H9 (cell line): Measurements from ENCODE around the gene DOCK2. TPM values are rescaled to one million over a fixed set of nuclear protein-coding genes. Genes with fewer than 3 reads are reported as not detected.

Source experiments
- DNase-seq: peaks from one replicate; pipeline ENCODE4 v3.0.0-alpha.2; 2017
- H2AFZ ChIP-seq: one replicate; pipeline ENCODE4 v1.6.1; 2013; ENCODE audit warnings: mild to moderate bottlenecking, low read length, control low read depth, moderate library complexity
- H2AK5ac ChIP-seq: 2 replicates; pipeline ENCODE4 v1.6.1; 2013; ENCODE audit warnings: low read length, control low read depth, mixed read lengths; ENCODE audit not compliant: insufficient read length
- H2BK120ac ChIP-seq: one replicate; pipeline ENCODE4 v1.6.1; 2013; ENCODE audit warnings: low read depth, mild to moderate bottlenecking, low read length, control low read depth, inconsistent platforms; ENCODE audit not compliant: poor library complexity, severe bottlenecking
- H2BK12ac ChIP-seq: 2 replicates; pipeline ENCODE4 v1.6.1; 2013; ENCODE audit warnings: low read length, control low read depth, mixed read lengths, low read depth; ENCODE audit not compliant: insufficient read length
- H2BK15ac ChIP-seq: 2 replicates; pipeline ENCODE4 v1.6.1; 2013; ENCODE audit warnings: low read depth, low read length, control low read depth
- H2BK20ac ChIP-seq: one replicate; pipeline ENCODE4 v1.6.1; 2013; ENCODE audit warnings: low read depth, mild to moderate bottlenecking, low read length, control low read depth, inconsistent platforms; ENCODE audit not compliant: poor library complexity, severe bottlenecking
- H2BK5ac ChIP-seq: 2 replicates; pipeline ENCODE4 v1.6.1; 2013; ENCODE audit warnings: low read length, control low read depth, mixed read lengths; ENCODE audit not compliant: insufficient read length
- H3K14ac ChIP-seq: 2 replicates; pipeline ENCODE4 v1.6.1; 2013; ENCODE audit warnings: low read length, control low read depth; ENCODE audit not compliant: insufficient read depth
- H3K18ac ChIP-seq: 2 replicates; pipeline ENCODE4 v1.6.1; 2013; ENCODE audit warnings: low read depth, mild to moderate bottlenecking, mixed read lengths, low read length, control low read depth; ENCODE audit not compliant: insufficient read length
- H3K23ac ChIP-seq: 2 replicates; pipeline ENCODE4 v1.6.1; 2013; ENCODE audit warnings: low read length, control low read depth, mixed read lengths, low read depth; ENCODE audit not compliant: insufficient read length
- H3K23me2 ChIP-seq: 2 replicates; pipeline ENCODE4 v1.6.1; 2013; ENCODE audit warnings: low read depth, mild to moderate bottlenecking, mixed read lengths, low read length, control low read depth; ENCODE audit not compliant: insufficient read length, poor library complexity, severe bottlenecking
- H3K27ac ChIP-seq: 2 replicates; pipeline ENCODE4 v1.5.1; 2013; ENCODE audit warnings: low read length, control low read depth, mixed read lengths, low read depth; ENCODE audit not compliant: insufficient read length
- H3K27me3 ChIP-seq: 2 replicates; pipeline ENCODE4 v1.6.1; 2013; ENCODE audit warnings: low read length, control low read depth, inconsistent platforms; ENCODE audit not compliant: insufficient read depth
- H3K4ac ChIP-seq: 2 replicates; pipeline ENCODE4 v1.6.1; 2013; ENCODE audit warnings: low read depth, mild to moderate bottlenecking, control low read depth, inconsistent platforms, low read length, moderate library complexity
- H3K4me1 ChIP-seq: 2 replicates; pipeline ENCODE4 v1.6.1; 2013; ENCODE audit warnings: low read length, control low read depth, inconsistent platforms; ENCODE audit not compliant: insufficient read depth
- H3K4me2 ChIP-seq: 2 replicates; pipeline ENCODE4 v1.6.1; 2013; ENCODE audit warnings: low read length, control low read depth, mixed read lengths; ENCODE audit not compliant: insufficient read length, insufficient read depth
- H3K56ac ChIP-seq: 2 replicates; pipeline ENCODE4 v1.6.1; 2013; ENCODE audit warnings: low read depth, mild to moderate bottlenecking, mixed read lengths, low read length, control low read depth; ENCODE audit not compliant: insufficient read length
- H3K79me1 ChIP-seq: 2 replicates; pipeline ENCODE4 v1.6.1; 2013; ENCODE audit warnings: low read depth, mild to moderate bottlenecking, moderate library complexity, low read length, control low read depth, inconsistent platforms; ENCODE audit not compliant: insufficient read depth, poor library complexity, severe bottlenecking
- H3K79me2 ChIP-seq: 2 replicates; pipeline ENCODE4 v1.6.1; 2013; ENCODE audit warnings: low read length, control low read depth, inconsistent platforms; ENCODE audit not compliant: insufficient read depth
- H3K9ac ChIP-seq: 2 replicates; pipeline ENCODE4 v1.6.1; 2013; ENCODE audit warnings: low read length, control low read depth, mixed read lengths; ENCODE audit not compliant: insufficient read length; ENCODE audit errors: extremely low read depth
- H3K9me3 ChIP-seq: one replicate; pipeline ENCODE4 v1.6.1; 2013; ENCODE audit warnings: low read depth, low read length, inconsistent platforms; ENCODE audit not compliant: control insufficient read depth
- H3T11ph ChIP-seq: one replicate; pipeline ENCODE4 v1.6.1; 2013; ENCODE audit warnings: mild to moderate bottlenecking, low read length, control low read depth, inconsistent platforms
- H4K20me1 ChIP-seq: one replicate; pipeline ENCODE4 v1.6.1; 2013; ENCODE audit not compliant: control insufficient read depth, insufficient read length, insufficient read depth
- H4K5ac ChIP-seq: 2 replicates; pipeline ENCODE4 v1.6.1; 2013; ENCODE audit warnings: low read depth, mild to moderate bottlenecking, mixed read lengths, low read length, control low read depth; ENCODE audit not compliant: insufficient read length
- H4K8ac ChIP-seq: replicated peaks from 2 replicates; pipeline ENCODE4 v1.6.1; 2013; ENCODE audit warnings: low read length, control low read depth, mixed read lengths, low read depth; ENCODE audit not compliant: insufficient read length
- H4K91ac ChIP-seq: 2 replicates; pipeline ENCODE4 v1.6.1; 2013; ENCODE audit warnings: low read depth, mild to moderate bottlenecking, moderate library complexity, mixed read lengths, low read length, control low read depth; ENCODE audit not compliant: insufficient read length
- H3K27ac Mint-ChIP-seq, 3 experiments: 2 replicates in 2 of 3; 3 replicates in 1 of 3; pipeline ENCODE4 v1.8.0; 2020 to 2021; ENCODE audit warnings: mixed read lengths in 3 of 3, mild to moderate bottlenecking in 1 of 3, moderate library complexity in 1 of 3
- H3K27me3 Mint-ChIP-seq: 2 replicates; pipeline ENCODE4 v1.8.0; 2021; ENCODE audit warnings: low read depth, mild to moderate bottlenecking, moderate library complexity, mixed read lengths
- H3K36me3 Mint-ChIP-seq, 3 experiments: 2 replicates in 2 of 3; 3 replicates in 1 of 3; pipeline ENCODE4 v1.8.0; 2020 to 2021; ENCODE audit warnings: low read depth in 3 of 3, mixed read lengths in 3 of 3; ENCODE audit not compliant: insufficient read depth in 1 of 3
- H3K4me1 Mint-ChIP-seq, 2 experiments: 2 replicates each; pipeline ENCODE4 v1.8.0; 2020; ENCODE audit warnings: mixed read lengths in 2 of 2
- H3K4me3 Mint-ChIP-seq, 2 experiments: 2 replicates in 1 of 2; 3 replicates in 1 of 2; pipeline ENCODE4 v1.8.0; 2020 to 2021; ENCODE audit warnings: mild to moderate bottlenecking in 2 of 2, mixed read lengths in 2 of 2, moderate library complexity in 1 of 2
- H3K9me3 Mint-ChIP-seq, 2 experiments: 2 replicates in 1 of 2; 3 replicates in 1 of 2; pipeline ENCODE4 v1.8.0; 2020; ENCODE audit warnings: mild to moderate bottlenecking in 2 of 2, mixed read lengths in 2 of 2, moderate library complexity in 1 of 2
- WGBS: extraction: QIAGEN DNeasy Blood & Tissue Kit; methylation state at CpG from one replicate; pipeline ENCODE4 v1.1.7; 2013; ENCODE audit warnings: missing lambda C conversion rate, low lambda C conversion rate, mixed read lengths; ENCODE audit not compliant: insufficient read length; ENCODE audit errors: extremely low coverage; 5-methylcytosine and 5-hydroxymethylcytosine counted together
- total RNA-seq: library from RNA; stranded (reverse); gene quantifications from 2 replicates; pipeline ENCODE4 v1.2.1, GENCODE V29; 2021
- TF ChIP-seq, protein P1 (sequence below): fragments of 200-600 bp; sonication (generic); conservative IDR thresholded peaks from 3 replicates; pipeline ENCODE4 v1.8.0; 2021; ENCODE audit warnings: antibody characterized with exemption, mild to moderate bottlenecking

The DOCK2 gene
- total RNA-seq, 1 experiment from 2014 or later, result 7.8 TPM

DNA sequence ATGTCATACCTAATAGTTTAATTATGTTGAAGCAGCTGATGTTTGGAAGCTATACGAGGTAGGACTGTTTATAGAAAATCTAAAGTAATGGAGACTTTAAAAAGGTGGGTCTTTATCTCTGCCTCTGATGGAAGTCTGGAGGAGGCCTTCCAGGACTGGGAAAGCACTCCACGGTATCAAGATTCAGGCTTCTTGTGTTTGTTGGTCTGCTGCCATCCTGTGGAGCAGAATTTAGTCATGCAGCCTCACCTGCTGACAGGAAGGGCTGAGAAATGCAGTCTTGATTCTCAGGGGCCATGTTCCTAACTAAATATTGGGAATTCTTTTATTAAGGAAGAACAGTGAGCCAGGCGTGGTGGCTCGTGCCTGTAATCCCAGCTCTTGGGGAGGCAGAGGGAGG is 37.6 kb upstream of the DOCK2 start:
- no peaks in the 10 kb centered on the region for H3K79me1 ChIP-seq
- H2AFZ ChIP-seq, result no peak overlapping the region
- Mint-ChIP-seq H3K9me3 (no peaks in the 10 kb centered on the region; a peak in 1 of 5 replicates), H3K27ac (peak overlapping the region in 1 of 3 experiments; percentile 63; a peak in 1 of 7 replicates), H3K4me1 (no peaks in the 10 kb centered on the region), H3K36me3 (peaks cover 16 to 91% (median 84%) of the 10 kb centered on the region in 3 experiments; a peak in 6 of 7 replicates), H3K27me3 (no peaks in the 10 kb centered on the region), H3K4me3 (no peak overlapping the region)
- no peak overlapping the region for H3K56ac ChIP-seq
- H2BK15ac ChIP-seq, result no peak overlapping the region
- H2BK5ac ChIP-seq, result no peak overlapping the region
- no peaks in the 10 kb centered on the region for H3K4me1 ChIP-seq
- no peaks in the 10 kb centered on the region for H3K23me2 ChIP-seq
- no peak for DNase-seq
- H3K4me2 ChIP-seq, result no peak overlapping the region
- no peak overlapping the region for H3K23ac ChIP-seq
- H3K27ac ChIP-seq, result no peak overlapping the region
- no peaks in the 10 kb centered on the region for H3K9me3 ChIP-seq
- no peak overlapping the region for H4K5ac ChIP-seq
- TF ChIP-seq, protein P1, sequence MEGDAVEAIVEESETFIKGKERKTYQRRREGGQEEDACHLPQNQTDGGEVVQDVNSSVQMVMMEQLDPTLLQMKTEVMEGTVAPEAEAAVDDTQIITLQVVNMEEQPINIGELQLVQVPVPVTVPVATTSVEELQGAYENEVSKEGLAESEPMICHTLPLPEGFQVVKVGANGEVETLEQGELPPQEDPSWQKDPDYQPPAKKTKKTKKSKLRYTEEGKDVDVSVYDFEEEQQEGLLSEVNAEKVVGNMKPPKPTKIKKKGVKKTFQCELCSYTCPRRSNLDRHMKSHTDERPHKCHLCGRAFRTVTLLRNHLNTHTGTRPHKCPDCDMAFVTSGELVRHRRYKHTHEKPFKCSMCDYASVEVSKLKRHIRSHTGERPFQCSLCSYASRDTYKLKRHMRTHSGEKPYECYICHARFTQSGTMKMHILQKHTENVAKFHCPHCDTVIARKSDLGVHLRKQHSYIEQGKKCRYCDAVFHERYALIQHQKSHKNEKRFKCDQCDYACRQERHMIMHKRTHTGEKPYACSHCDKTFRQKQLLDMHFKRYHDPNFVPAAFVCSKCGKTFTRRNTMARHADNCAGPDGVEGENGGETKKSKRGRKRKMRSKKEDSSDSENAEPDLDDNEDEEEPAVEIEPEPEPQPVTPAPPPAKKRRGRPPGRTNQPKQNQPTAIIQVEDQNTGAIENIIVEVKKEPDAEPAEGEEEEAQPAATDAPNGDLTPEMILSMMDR, result no peak
- no peak overlapping the region for H2BK120ac ChIP-seq
- no peak overlapping the region for H2AK5ac ChIP-seq
- H3K9ac ChIP-seq, result no peak overlapping the region
- no peaks in the 10 kb centered on the region for H3K27me3 ChIP-seq
- H3K79me2 ChIP-seq, result no peaks in the 10 kb centered on the region
- H2BK20ac ChIP-seq, result no peak overlapping the region
- no peak overlapping the region for H3K14ac ChIP-seq
- H4K91ac ChIP-seq, result no peak overlapping the region
- WGBS, result no CpG with 5 or more reads among the region's 4 CpGs
- no peak overlapping the region for H3K18ac ChIP-seq
- no peak overlapping the region for H4K8ac ChIP-seq
- H2BK12ac ChIP-seq, result no peak overlapping the region
- no peak overlapping the region for H3K4ac ChIP-seq
- H3T11ph ChIP-seq, result no peak overlapping the region
- H4K20me1 ChIP-seq, result no peaks in the 10 kb centered on the region
